Psoas muscle (tissue), 8 donors: Measurements from ENCODE around the gene IGFBP7. TPM values are rescaled to one million over a fixed set of nuclear protein-coding genes. Genes with fewer than 3 reads are reported as not detected.

Source experiments
- ATAC-seq, 4 donors: fragments of 200-7000 bp; cut with Tn5 transposase; one replicate each; pipeline ENCODE4 v1.9.1; 2020; ENCODE audit warnings: moderate library complexity in 3 of 4, mild to moderate bottlenecking in 2 of 4
- DNase-seq, 2 donors: peaks; one replicate each; pipeline ENCODE4 v3.0.0-alpha.2; 2020
- H3K27ac ChIP-seq: fragments of 200-600 bp; one replicate; pipeline ENCODE4 v1.8.0; 2022
- H3K27me3 ChIP-seq, 3 donors: fragments of 200-600 bp in 1 of 3; one replicate each; pipeline versions ENCODE4 v1.6.1 to v1.8.0; 2013 to 2022; ENCODE audit warnings: low read length in 2 of 3, mild to moderate bottlenecking in 2 of 3, moderate library complexity in 1 of 3; ENCODE audit not compliant: insufficient read depth in 3 of 3
- H3K36me3 ChIP-seq, 2 donors: fragments of 200-600 bp in 1 of 2; one replicate each; pipeline versions ENCODE4 v1.6.1 to v1.8.0; 2013 to 2022; ENCODE audit warnings: low read depth in 1 of 2, mild to moderate bottlenecking in 1 of 2, moderate library complexity in 1 of 2; ENCODE audit not compliant: insufficient read depth in 1 of 2
- H3K4me1 ChIP-seq: fragments of 200-600 bp; one replicate; pipeline ENCODE4 v1.8.0; 2022
- H3K4me3 ChIP-seq: fragments of 200-600 bp; one replicate; pipeline ENCODE4 v1.8.0; 2022; ENCODE audit warnings: mild to moderate bottlenecking
- H3K9me3 ChIP-seq: fragments of 200-600 bp; one replicate; pipeline ENCODE4 v1.8.0; 2022
- WGBS, 3 donors: extraction: QIAGEN DNeasy Blood & Tissue Kit; methylation state at CpG; one replicate each; pipeline versions ENCODE4 v1.1.6 to v1.1.7; 2013; 5-methylcytosine and 5-hydroxymethylcytosine counted together
- intact Hi-C, 2 donors: fragments of 100-400 bp; cut with DNase I; formaldehyde crosslinking; loops; one replicate each; pipeline versions ENCODE4 v1.11.0 to v1.14.2; 2022
- polyA plus RNA-seq, 3 donors: library from polyadenylated mRNA; stranded (reverse); fragments of 200-250 nt; gene quantifications; one replicate each; pipeline ENCODE4 v1.2.3, GENCODE V29; 2013
- total RNA-seq, 4 donors: library from RNA; stranded (reverse); fragmentation: NEBNext Ultra II Directional in 2 of 4; extraction: Animal tissue kit (Norgen Biotek cat#: 25700) in 2 of 4; gene quantifications; one replicate each; pipeline versions ENCODE4 v1.2.1 to v1.2.4, GENCODE V29; 2021 to 2023
- TF ChIP-seq, protein P1 (sequence below): fragments of 200-600 bp; IDR thresholded peaks from one replicate; pipeline ENCODE4 v1.8.0; 2022; ENCODE audit warnings: antibody characterized with exemption
- donor health status: healthy with polysubstance abuse.
- donor health status: DM: no; HTN: no; CAD: no; lungs with moderate emphysema.
- donor health status: Bipolar disorder and iron deficiency.
- donor health status: healthy.
- donor health status: DM: yes; HTN: yes; CAD: no.
- donor health status: DM: no; HTN: no; CAD: no.
- donor health status: DM: no; HTN: no; CAD: no.
- donor health status: DM: yes; HTN: yes; CAD: no.

The IGFBP7 gene
- total and polyA plus RNA-seq, 7 donors, result 82.4 to 175 (median 99.7) TPM

DNA sequence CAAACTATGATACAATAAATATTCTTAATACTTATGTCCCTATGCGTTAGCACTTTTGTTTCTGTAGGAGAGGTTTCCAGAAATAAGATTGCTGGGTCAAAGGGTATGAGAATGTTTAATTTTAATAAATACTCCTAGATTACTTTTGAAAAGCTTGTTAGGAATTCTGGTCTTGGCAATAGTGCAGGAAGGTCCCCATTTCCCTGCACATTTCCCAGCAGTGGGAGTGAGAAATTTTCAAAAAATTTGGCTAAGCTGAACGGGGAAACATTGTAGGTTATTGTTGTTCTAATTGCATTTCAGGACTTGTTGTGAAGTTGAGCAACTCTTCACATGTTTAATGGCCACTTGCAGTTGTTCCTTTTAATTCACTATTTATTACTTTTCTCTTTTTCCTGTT is 27.1 kb downstream of the IGFBP7 start:
- no peak for DNase-seq
- 9 to 28% (median 13%) methylated on average over 2 of the region's 2 CpGs for WGBS, 3 donors
- Histone ChIP-seq H3K27ac (no peak overlapping the region), H3K36me3 (no peaks in the 10 kb centered on the region), H3K4me1 (peaks cover 3% of the 10 kb centered on the region), H3K4me3 (no peak overlapping the region), H3K27me3 (no peaks in the 10 kb centered on the region), H3K9me3 (no peaks in the 10 kb centered on the region)
- ATAC-seq, result no peak
- intact Hi-C loops, result no loop called here
- TF ChIP-seq, protein P1, sequence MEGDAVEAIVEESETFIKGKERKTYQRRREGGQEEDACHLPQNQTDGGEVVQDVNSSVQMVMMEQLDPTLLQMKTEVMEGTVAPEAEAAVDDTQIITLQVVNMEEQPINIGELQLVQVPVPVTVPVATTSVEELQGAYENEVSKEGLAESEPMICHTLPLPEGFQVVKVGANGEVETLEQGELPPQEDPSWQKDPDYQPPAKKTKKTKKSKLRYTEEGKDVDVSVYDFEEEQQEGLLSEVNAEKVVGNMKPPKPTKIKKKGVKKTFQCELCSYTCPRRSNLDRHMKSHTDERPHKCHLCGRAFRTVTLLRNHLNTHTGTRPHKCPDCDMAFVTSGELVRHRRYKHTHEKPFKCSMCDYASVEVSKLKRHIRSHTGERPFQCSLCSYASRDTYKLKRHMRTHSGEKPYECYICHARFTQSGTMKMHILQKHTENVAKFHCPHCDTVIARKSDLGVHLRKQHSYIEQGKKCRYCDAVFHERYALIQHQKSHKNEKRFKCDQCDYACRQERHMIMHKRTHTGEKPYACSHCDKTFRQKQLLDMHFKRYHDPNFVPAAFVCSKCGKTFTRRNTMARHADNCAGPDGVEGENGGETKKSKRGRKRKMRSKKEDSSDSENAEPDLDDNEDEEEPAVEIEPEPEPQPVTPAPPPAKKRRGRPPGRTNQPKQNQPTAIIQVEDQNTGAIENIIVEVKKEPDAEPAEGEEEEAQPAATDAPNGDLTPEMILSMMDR, result no peak

DNA sequence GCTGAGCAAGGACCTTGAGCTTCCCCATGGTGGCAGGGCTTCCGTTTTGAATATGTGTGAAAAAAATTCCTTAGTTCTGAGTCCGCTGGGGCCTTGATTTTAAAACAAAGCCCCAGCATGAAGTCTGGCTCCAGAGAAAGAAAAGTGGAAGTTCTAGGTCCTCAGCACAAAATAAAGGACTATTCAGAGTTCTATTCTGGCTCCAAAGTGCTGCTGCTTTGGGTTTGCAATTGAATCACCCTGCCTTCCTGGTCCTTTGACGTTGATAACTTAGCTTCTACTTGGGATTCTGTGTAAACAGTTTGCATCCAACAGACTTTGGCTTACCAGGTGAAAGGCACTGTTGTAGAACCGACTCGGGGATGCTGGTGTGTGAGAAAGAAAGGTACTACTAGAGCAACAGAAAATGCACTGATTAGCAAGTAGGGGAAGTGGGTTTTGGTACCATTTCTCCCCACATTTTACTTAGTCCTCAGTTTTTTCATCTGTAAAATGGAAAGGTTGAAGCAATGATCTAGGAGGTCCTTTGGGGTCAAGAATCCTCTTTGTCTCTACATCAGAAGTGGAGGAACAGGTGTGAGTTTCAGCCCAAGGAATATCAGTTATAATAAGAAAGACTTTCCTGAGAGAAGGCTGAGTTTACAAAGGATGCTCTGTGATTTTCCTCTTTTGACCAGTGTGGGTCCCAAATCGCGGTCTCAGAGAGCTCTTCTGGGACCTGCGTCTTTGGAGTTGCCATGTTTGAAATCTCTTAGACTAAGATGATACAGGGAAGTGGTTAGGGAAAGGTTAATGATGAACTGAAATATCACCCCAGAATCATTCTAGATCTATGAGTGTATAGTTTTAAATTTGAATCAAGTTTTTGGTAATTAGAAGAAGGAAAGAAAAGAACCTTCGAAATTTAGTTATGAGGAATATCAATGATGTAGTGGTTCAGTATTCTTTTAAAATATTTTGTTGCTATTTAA is 28.2 kb downstream of the IGFBP7 start:
- DNase-seq, result no peak
- H3K36me3 ChIP-seq, result no peaks in the 10 kb centered on the region
- no peaks in the 10 kb centered on the region for H3K9me3 ChIP-seq
- H3K27me3 ChIP-seq, result no peaks in the 10 kb centered on the region
- peak overlapping the region; percentile 24 for H3K27ac ChIP-seq
- ATAC-seq, result no peak
- 73 to 77% (median 77%) methylated on average over 9 of the region's 9 CpGs for WGBS, 3 donors
- peaks cover 3% of the 10 kb centered on the region for H3K4me1 ChIP-seq
- TF ChIP-seq, protein P1, result no peak
- intact Hi-C loops, result no loop called here
- H3K4me3 ChIP-seq, result no peak overlapping the region

DNA sequence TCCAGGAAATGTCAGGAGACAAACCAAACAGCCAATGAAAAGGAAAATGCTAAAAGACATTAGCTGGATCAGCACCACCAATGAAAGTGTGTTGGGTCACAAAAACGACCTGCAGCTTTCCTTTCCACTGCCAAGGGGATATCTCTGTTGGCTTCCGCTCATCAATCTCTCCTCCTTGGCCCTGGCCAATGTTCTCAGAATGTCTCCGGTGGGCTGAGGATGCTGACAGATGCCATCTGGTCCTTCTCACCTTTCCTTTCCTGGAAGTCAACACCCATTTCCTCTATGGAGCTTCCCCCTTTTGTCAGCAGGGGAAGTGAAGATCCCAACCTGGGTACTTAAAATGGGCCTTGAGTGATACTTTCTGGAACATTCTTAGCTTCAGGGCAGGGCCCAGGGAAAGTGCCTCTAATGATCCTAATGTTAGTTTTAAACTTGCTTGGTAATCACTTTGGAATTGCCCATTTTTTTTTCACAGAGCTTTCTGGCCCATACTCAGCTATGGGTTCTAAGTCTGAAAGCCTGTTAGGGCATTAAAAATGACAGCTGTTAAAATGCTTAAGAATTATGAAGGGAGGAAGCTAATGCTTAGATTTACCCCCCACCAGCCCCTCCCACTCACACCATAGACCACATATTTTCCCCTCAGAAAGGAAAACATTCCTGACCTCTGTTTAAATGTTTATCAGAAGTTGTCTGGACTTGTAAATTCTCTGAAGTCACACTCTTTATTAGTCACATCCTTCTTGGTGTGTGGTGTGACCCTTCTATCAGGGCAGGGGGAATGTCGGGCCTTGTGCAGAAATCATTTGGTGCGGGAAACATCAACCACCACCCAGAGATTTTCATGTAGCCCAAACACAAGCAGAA is 29.2 kb downstream of the IGFBP7 start:
- Histone ChIP-seq H3K4me1 (peaks cover 3% of the 10 kb centered on the region), H3K9me3 (no peaks in the 10 kb centered on the region), H3K36me3 (no peaks in the 10 kb centered on the region), H3K27ac (peak overlapping the region; percentile 24), H3K27me3 (no peaks in the 10 kb centered on the region), H3K4me3 (no peak overlapping the region)
- TF ChIP-seq, protein P1, result no peak
- ATAC-seq, result peak in 2 of 4 donors; percentile 28 to 40
- 57 to 62% (median 59%) methylated on average over 5 of the region's 5 CpGs for WGBS, 3 donors
- DNase-seq, result no peak
- intact Hi-C loops, result no loop called here

DNA sequence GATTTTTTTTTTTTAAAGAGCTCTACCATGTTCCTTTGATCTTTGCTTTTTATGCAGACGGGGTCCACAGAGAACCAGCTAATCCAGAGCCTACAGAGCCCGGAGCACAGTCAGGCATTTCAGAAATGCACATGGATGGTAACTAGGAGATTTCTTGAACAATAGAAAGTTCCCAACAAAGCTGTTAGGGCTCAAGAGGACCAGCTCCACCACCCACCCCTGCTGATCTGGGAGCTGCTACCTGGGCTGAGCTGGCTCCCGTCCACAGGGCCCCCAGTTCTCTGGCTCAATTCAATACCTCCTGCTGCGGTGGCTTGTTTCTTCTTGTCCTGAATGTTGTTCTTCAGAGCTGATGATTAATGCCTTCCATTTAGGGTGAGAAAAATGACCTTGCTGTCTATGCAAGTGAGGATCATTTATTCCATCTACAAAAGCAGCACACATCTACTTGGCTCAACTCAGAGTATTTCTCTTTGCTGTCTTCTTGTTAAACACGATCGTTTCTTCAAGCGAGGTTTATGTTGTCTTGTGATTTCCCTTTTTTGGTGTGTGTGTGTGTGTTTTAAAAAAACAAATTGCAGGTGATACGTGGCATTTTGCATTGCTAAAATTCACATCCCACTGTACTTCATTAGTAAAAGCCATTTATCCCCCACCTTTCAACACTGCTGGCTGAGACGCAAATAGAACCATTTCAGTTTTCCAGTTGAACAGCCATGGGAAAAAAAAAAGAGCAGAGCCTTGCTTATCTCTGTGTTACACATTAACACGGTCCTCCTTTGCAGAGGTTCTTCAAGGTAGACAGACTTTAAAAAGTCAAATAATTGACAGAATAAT is 31.3 kb downstream of the IGFBP7 start:
- no peak for DNase-seq

More for the DNA sequence above, 31.3 kb downstream of the IGFBP7 start:
- Histone ChIP-seq H3K4me1 (peaks cover 3% of the 10 kb centered on the region), H3K27me3 (no peaks in the 10 kb centered on the region), H3K27ac (no peak overlapping the region), H3K36me3 (no peaks in the 10 kb centered on the region), H3K4me3 (no peak overlapping the region), H3K9me3 (no peaks in the 10 kb centered on the region)
- TF ChIP-seq, protein P1, result no peak
- WGBS, 3 donors, result 48 to 51% (median 49%) methylated on average over 10 of the region's 10 CpGs
- intact Hi-C loops, result no loop called here
- no peak for ATAC-seq
